CMK (cell line): ENCODE measurements around the gene CYB5A.
"Not testable (repeated sequence)": the region's sequence is repeated elsewhere in the genome, so short reads cannot be mapped to it uniquely, and the experiment has no call there.

ENCODE experiments used
- DNase-seq: peaks from one replicate; pipeline ENCODE4 v3.0.0-alpha.2; 2010; ENCODE audit warnings: low read depth

Gene CYB5A

GRCh38 chr18:74291771-74292540, at the start of gene CYB5A:
TSS of gene CYB5A (minus strand) at chr18:74291963. CDS start at chr18:74291875, 88 bp downstream.
- DNase-seq = peak; percentile 86

GRCh38 chr18:74337912-74338309, 46.1 kb upstream of the CYB5A start:
- no peak for DNase-seq

- no peak for DNase-seq
These were observed 45.6 kb upstream of the CYB5A start for GRCh38 chr18:74337155-74337911.

GRCh38 chr18:74336656-74337055, 44.9 kb upstream of the CYB5A start:
- no peak for DNase-seq

GRCh38 chr18:74334242-74334893, 42.6 kb upstream of the CYB5A start:
- DNase-seq = no peak

- no peak for DNase-seq
These were observed 41.3 kb upstream of the CYB5A start for GRCh38 chr18:74333091-74333490.

- DNase-seq = no peak
These were observed 39.6 kb upstream of the CYB5A start for GRCh38 chr18:74331404-74331803.

- no peak for DNase-seq
These were observed 38.0 kb upstream of the CYB5A start for GRCh38 chr18:74329688-74330205.

GRCh38 chr18:74328206-74328605, 36.4 kb upstream of the CYB5A start:
- no peak for DNase-seq

GRCh38 chr18:74326791-74327190, 35.0 kb upstream of the CYB5A start:
- not testable (repeated sequence) for DNase-seq

GRCh38 chr18:74326231-74326630, 34.5 kb upstream of the CYB5A start:
- no peak for DNase-seq

- DNase-seq = no peak
These were observed 24.8 kb upstream of the CYB5A start for GRCh38 chr18:74316257-74317170.

GRCh38 chr18:74315464-74316256, 23.9 kb upstream of the CYB5A start, which contains the start of gene C18orf63:
TSS of gene C18orf63 (plus strand) at chr18:74315839. CDS start at chr18:74317866, 2,027 bp downstream.
- no peak for DNase-seq

GRCh38 chr18:74314759-74315463, 23.1 kb upstream of the CYB5A start:
- no peak for DNase-seq

GRCh38 chr18:74311000-74311399, 19.2 kb upstream of the CYB5A start:
- no peak for DNase-seq

- no peak for DNase-seq
These were observed 18.6 kb upstream of the CYB5A start for GRCh38 chr18:74310411-74310810.

GRCh38 chr18:74303936-74304335, 12.2 kb upstream of the CYB5A start:
- DNase-seq = no peak

GRCh38 chr18:74303306-74303705, 11.5 kb upstream of the CYB5A start:
- DNase-seq = no peak

GRCh38 chr18:74299746-74300145, 8.0 kb upstream of the CYB5A start:
- no peak for DNase-seq

- no peak for DNase-seq
These were observed 7.4 kb upstream of the CYB5A start for GRCh38 chr18:74299162-74299561.
